Keratinocyte (primary cell): ENCODE results near the gene FGF18.

ENCODE experiments used
- EZH2 ChIP-seq: IDR thresholded peaks from one replicate; pipeline ENCODE4 v1.6.1; 2012; ENCODE audit warnings: inconsistent platforms, mild to moderate bottlenecking, low read length, moderate library complexity
- TF ChIP-seq, protein P1 (sequence below), 3 experiments: IDR thresholded peaks in 1 of 3; conservative IDR thresholded peaks in 1 of 3; optimal IDR thresholded peaks in 1 of 3; 2 replicates in 2 of 3; 3 replicates in 1 of 3; pipeline versions ENCODE3 to v1.5.1; 2011; ENCODE audit warnings: low read length in 3 of 3, mild to moderate bottlenecking in 3 of 3, moderate library complexity in 2 of 3, control low read depth in 1 of 3, inconsistent platforms in 1 of 3; ENCODE audit not compliant: insufficient read depth in 2 of 3; ENCODE audit errors: extremely low read depth in 1 of 3

DNA sequence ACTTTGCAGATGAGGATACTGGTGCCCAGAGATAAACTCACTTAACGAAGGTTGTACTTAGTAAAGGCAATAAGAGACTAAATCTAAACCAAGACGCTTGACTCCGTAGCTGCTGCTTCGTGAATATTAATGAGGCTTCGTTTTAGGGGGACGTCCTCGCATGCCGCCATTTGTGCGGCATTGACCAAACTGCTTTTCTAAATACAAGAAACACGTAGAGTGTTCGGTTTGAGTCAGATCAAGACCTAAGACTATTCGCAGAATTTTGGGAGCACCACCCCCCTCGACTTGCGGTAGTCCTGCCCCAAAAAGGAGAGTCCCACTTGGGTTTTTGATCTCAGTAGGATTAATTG lies 30.7 kb upstream of the FGF18 start:
- TF ChIP-seq, protein P1, sequence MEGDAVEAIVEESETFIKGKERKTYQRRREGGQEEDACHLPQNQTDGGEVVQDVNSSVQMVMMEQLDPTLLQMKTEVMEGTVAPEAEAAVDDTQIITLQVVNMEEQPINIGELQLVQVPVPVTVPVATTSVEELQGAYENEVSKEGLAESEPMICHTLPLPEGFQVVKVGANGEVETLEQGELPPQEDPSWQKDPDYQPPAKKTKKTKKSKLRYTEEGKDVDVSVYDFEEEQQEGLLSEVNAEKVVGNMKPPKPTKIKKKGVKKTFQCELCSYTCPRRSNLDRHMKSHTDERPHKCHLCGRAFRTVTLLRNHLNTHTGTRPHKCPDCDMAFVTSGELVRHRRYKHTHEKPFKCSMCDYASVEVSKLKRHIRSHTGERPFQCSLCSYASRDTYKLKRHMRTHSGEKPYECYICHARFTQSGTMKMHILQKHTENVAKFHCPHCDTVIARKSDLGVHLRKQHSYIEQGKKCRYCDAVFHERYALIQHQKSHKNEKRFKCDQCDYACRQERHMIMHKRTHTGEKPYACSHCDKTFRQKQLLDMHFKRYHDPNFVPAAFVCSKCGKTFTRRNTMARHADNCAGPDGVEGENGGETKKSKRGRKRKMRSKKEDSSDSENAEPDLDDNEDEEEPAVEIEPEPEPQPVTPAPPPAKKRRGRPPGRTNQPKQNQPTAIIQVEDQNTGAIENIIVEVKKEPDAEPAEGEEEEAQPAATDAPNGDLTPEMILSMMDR (optimal IDR thresholded peaks at IDR 0.05 in 1 of 3, IDR thresholded peaks at IDR 0.05 in 1 of 3, conservative IDR thresholded peaks at IDR 0.05 in 1 of 3; ENCODE audit: extremely low read depth in 1 of 3, insufficient read depth in 2 of 3, low read length in 3 of 3) = no peak
- no peak for TF ChIP-seq EZH2
